Measurements from ENCODE around the gene LONRF2.

The LONRF2 gene

GRCh38 chr2:100224988-100225710 is 97.2 kb downstream of the LONRF2 start:
- no peak overlapping the region for H3K4me3 ChIP-seq (ENCODE audit: insufficient read depth, low read depth, low read length, poor library complexity, severe bottlenecking)
- no peak overlapping the region for H3K27ac ChIP-seq (ENCODE audit: insufficient read depth, low read length, poor library complexity, severe bottlenecking)
- H3K9me3 ChIP-seq (ENCODE audit: control insufficient read depth, low read length), result no peaks in the 10 kb centered on the region
- no peaks in the 10 kb centered on the region for H3K4me1 ChIP-seq (ENCODE audit: control insufficient read depth, insufficient read depth, low read length, poor library complexity, severe bottlenecking)
- no peaks in the 10 kb centered on the region for H3K36me3 ChIP-seq (ENCODE audit: control insufficient read depth, insufficient read depth, low read length)
- no peaks in the 10 kb centered on the region for H3K27me3 ChIP-seq (replicated peaks; ENCODE audit: control insufficient read depth, insufficient read depth, low read length, poor library complexity, severe bottlenecking)
- DNase-seq, result no peak

GRCh38 chr2:100223502-100223901 is 98.8 kb downstream of the LONRF2 start:
- H3K27ac ChIP-seq (ENCODE audit: insufficient read depth, low read length, poor library complexity, severe bottlenecking), result no peak overlapping the region
- H3K36me3 ChIP-seq (ENCODE audit: control insufficient read depth, insufficient read depth, low read length), result no peaks in the 10 kb centered on the region
- DNase-seq, result no peak
- H3K4me1 ChIP-seq (ENCODE audit: control insufficient read depth, insufficient read depth, low read length, poor library complexity, severe bottlenecking), result no peaks in the 10 kb centered on the region
- no peak overlapping the region for H3K4me3 ChIP-seq (ENCODE audit: insufficient read depth, low read depth, low read length, poor library complexity, severe bottlenecking)
- no peaks in the 10 kb centered on the region for H3K27me3 ChIP-seq (replicated peaks; ENCODE audit: control insufficient read depth, insufficient read depth, low read length, poor library complexity, severe bottlenecking)
- no peaks in the 10 kb centered on the region for H3K9me3 ChIP-seq (ENCODE audit: control insufficient read depth, low read length)
